ENCODE results near the gene CDH13. TPM values are rescaled to one million over a fixed set of nuclear protein-coding genes. Genes with fewer than 3 reads are reported as not detected.

CDH13 gene
- total and polyA plus RNA-seq, 10 of the 15 experiments (the other 5 are each of a cell fraction or from before 2014, with no cell fraction given), result under 0.01 to 0.05 TPM; not detected in 8

GRCh38 chr16:82937926-82938520, 311.3 kb downstream of the CDH13 start:
- H3K4me2 ChIP-seq (ENCODE audit: control insufficient read depth, insufficient read depth), result no peak overlapping the region
- 81% methylated on average over 7 of the region's 7 CpGs for WGBS (ENCODE audit: insufficient coverage, insufficient replicate concordance, low lambda C conversion rate, missing lambda C conversion rate)
- TF ChIP-seq, protein P1, sequence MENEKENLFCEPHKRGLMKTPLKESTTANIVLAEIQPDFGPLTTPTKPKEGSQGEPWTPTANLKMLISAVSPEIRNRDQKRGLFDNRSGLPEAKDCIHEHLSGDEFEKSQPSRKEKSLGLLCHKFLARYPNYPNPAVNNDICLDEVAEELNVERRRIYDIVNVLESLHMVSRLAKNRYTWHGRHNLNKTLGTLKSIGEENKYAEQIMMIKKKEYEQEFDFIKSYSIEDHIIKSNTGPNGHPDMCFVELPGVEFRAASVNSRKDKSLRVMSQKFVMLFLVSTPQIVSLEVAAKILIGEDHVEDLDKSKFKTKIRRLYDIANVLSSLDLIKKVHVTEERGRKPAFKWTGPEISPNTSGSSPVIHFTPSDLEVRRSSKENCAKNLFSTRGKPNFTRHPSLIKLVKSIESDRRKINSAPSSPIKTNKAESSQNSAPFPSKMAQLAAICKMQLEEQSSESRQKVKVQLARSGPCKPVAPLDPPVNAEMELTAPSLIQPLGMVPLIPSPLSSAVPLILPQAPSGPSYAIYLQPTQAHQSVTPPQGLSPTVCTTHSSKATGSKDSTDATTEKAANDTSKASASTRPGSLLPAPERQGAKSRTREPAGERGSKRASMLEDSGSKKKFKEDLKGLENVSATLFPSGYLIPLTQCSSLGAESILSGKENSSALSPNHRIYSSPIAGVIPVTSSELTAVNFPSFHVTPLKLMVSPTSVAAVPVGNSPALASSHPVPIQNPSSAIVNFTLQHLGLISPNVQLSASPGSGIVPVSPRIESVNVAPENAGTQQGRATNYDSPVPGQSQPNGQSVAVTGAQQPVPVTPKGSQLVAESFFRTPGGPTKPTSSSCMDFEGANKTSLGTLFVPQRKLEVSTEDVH (IDR thresholded peaks at IDR 0.05; ENCODE audit: low read depth, partially characterized antibody), result no peak
- TF ChIP-seq ZNF217 (IDR thresholded peaks at IDR 0.05) (no peak), KLF5 (IDR thresholded peaks at IDR 0.05; ENCODE audit: partially characterized antibody) (no peak), NFXL1 (IDR thresholded peaks at IDR 0.05; ENCODE audit: borderline replicate concordance) (no peak), CEBPB (IDR thresholded peaks at IDR 0.05; ENCODE audit: borderline replicate concordance in 1 of 2, low read depth in 2 of 2, low read length in 2 of 2) (no peak), HDAC2 (IDR thresholded peaks at IDR 0.05) (no peak), HDAC6 (IDR thresholded peaks at IDR 0.05; ENCODE audit: unreplicated experiment) (no peak), POU2F2 (IDR thresholded peaks at IDR 0.05; ENCODE audit: borderline replicate concordance, low read depth, low read length) (no peak), FOXK2 (IDR thresholded peaks at IDR 0.05) (no peak), BACH1 (IDR thresholded peaks at IDR 0.05; ENCODE audit: borderline replicate concordance) (no peak), ZNF274 (IDR thresholded peaks at IDR 0.05; ENCODE audit: insufficient read depth, insufficient read length) (no peak), HDGF (IDR thresholded peaks at IDR 0.05) (no peak), BRCA1 (IDR thresholded peaks at IDR 0.05; ENCODE audit: low read depth, low read length) (no peak)
- CTCF ChIA-PET, result no interaction called here
- SMC1A ChIA-PET (ENCODE audit: uncharacterized antibody, unreplicated experiment), result no interaction called here
- H3K36me3 ChIP-seq (ENCODE audit: control insufficient read depth in 2 of 2, insufficient read depth in 2 of 2, low read length in 1 of 2), result no peaks in the 10 kb centered on the region
- H3K4me3 ChIP-seq, result no peak overlapping the region
- no peaks in the 10 kb centered on the region; the same call in 2 of the 3 replicates for H3K9me3 ChIP-seq (replicated peaks; ENCODE audit: control insufficient read depth, insufficient read depth, low read length)
- no TSS peak for BruUV-seq (replicated peaks)
- H3K79me2 ChIP-seq (ENCODE audit: control insufficient read depth, insufficient read depth, low read length), result no peaks in the 10 kb centered on the region
- FAIRE-seq (no peak), DNase-seq (ENCODE audit: low read depth, low spot score) (no peak), ATAC-seq (no peak)
- POLR2A ChIA-PET, result no interaction called here
- intact Hi-C loops (cut with micrococcal nuclease; ENCODE audit: unreplicated experiment), result no loop called here
- no peaks in the 10 kb centered on the region for H3K27me3 ChIP-seq (replicated peaks in 1 of 2; ENCODE audit: control insufficient read depth in 2 of 2, insufficient read depth in 2 of 2, low read length in 1 of 2)
- RAD21 ChIA-PET (ENCODE audit: unreplicated experiment), result no interaction called here
- no peaks in the 10 kb centered on the region for H3K4me1 ChIP-seq (ENCODE audit: control insufficient read depth, insufficient read depth, low read length)
- no peak overlapping the region for H2AFZ ChIP-seq (ENCODE audit: control insufficient read depth, low read depth, low read length)
- no peak overlapping the region for H3K27ac ChIP-seq (ENCODE audit: control insufficient read depth, insufficient read depth)
- no peaks in the 10 kb centered on the region for H4K20me1 ChIP-seq (ENCODE audit: control insufficient read depth, insufficient read depth)
- in situ Hi-C loops (cut with MboI), result no loop called here
- no peak overlapping the region for H3K9ac ChIP-seq (ENCODE audit: control insufficient read depth, insufficient read depth, low read length)
